ENCODE data around the gene BSPRY.

The BSPRY gene

DNA sequence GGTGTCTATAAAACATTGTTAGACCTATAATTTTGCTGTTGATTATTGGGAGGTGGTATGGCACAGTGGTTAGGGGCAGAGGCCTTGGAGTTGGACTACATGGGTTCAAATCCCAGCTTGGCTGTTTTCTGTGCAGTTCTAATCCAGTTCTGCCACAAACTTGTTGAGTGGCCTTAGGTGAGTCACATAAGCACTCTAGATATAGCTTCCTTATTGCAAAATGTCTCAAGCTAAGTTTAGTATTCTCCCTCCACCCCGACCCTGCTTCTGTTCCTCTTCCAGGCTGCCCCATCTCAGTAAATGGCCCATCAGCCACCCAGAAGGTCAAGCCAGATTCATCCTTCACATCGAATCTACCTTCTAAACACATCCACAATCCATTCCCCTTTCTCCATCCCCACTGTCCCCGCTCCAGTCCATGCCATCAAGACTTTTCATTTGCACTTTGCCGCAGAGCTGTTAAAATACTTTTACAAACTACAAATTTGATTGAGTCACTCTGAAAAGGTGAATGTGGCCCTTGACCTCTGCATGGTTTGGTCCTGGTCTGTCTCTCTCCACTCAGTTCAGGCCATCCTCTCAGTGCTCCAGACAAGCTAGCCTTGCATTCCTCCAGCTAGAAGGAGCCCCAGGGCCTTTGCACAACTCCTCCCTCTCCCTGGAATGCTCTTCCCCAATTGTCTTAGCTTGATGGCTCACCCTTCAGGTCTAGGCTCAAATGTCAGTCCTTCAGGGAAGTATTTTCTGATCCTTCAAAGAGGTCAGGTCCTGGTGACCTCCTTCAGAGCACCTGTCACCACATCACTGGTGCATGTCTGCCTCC lies 37.4 kb downstream of the BSPRY start:
- H3K9me2 ChIP-seq (replicated peaks; ENCODE audit: low read depth, low read length): no peaks in the 10 kb centered on the region

DNA sequence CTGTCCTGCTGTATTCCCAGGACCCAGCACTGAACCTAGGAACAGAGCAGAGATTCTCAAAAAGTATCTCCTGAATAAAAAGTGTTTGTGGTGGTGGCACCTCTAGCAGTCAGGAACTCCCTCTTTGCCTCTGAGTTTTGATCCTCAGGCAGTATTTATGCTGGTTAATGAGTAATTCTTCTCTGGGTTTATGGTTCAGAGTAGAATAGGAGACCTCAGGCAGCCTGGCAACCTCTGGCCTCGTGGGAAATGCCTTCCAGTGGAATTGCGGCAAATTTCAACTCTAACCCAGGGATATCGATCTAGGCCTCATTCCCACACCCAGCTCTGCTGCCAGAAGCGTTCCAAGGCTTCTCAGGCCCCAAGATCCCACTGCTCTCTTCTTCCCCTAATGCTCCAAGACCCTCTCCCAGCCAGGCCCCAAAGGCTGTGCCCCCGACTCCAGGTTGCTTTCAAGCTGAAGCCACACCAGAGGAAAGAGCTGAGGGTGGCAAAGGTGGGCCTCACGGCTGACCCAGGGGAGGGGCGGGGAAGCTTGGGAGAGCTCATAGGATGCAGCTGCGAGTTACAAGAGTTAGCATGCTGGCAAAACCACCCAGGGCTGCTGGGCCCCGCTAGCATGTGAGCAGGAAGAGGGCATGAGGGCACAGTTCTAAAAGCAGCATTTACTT lies 38.4 kb downstream of the BSPRY start:
- no peaks in the 10 kb centered on the region for H4K20me1 ChIP-seq (ENCODE audit: insufficient read depth, low read length, poor library complexity, severe bottlenecking)
- H3K79me2 ChIP-seq (ENCODE audit: insufficient read depth, low read length): no peaks in the 10 kb centered on the region
- H3K27me3 ChIP-seq (ENCODE audit: insufficient read depth, low read length, poor library complexity, severe bottlenecking): no peaks in the 10 kb centered on the region
- no peaks in the 10 kb centered on the region for H3K4me1 ChIP-seq (ENCODE audit: insufficient read depth, low read length, poor library complexity, severe bottlenecking)
- H3K9me3 ChIP-seq (ENCODE audit: insufficient read depth, low read depth, low read length): no peaks in the 10 kb centered on the region
- H2AFZ ChIP-seq (ENCODE audit: low read length): no peak overlapping the region
- peaks cover 28% of the 10 kb centered on the region; the same call in 1 of the 2 replicates for H3K36me3 ChIP-seq (ENCODE audit: insufficient read depth, low read length)
- no peaks in the 10 kb centered on the region for H3K9me2 ChIP-seq (replicated peaks; ENCODE audit: low read depth, low read length)
- H3K4me2 ChIP-seq (ENCODE audit: low read depth, low read length, poor library complexity, severe bottlenecking): no peak overlapping the region
- TF ChIP-seq, protein P1, sequence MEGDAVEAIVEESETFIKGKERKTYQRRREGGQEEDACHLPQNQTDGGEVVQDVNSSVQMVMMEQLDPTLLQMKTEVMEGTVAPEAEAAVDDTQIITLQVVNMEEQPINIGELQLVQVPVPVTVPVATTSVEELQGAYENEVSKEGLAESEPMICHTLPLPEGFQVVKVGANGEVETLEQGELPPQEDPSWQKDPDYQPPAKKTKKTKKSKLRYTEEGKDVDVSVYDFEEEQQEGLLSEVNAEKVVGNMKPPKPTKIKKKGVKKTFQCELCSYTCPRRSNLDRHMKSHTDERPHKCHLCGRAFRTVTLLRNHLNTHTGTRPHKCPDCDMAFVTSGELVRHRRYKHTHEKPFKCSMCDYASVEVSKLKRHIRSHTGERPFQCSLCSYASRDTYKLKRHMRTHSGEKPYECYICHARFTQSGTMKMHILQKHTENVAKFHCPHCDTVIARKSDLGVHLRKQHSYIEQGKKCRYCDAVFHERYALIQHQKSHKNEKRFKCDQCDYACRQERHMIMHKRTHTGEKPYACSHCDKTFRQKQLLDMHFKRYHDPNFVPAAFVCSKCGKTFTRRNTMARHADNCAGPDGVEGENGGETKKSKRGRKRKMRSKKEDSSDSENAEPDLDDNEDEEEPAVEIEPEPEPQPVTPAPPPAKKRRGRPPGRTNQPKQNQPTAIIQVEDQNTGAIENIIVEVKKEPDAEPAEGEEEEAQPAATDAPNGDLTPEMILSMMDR (conservative IDR thresholded peaks at IDR 0.05; ENCODE audit: low read length): no peak
- no peak for TF ChIP-seq EZH2phosphoT487 (IDR thresholded peaks at IDR 0.05; ENCODE audit: borderline replicate concordance)
- H3K4me3 ChIP-seq (ENCODE audit: low read length, poor library complexity, severe bottlenecking): no peak overlapping the region
- no peaks in the 10 kb centered on the region for H3F3A ChIP-seq (ENCODE audit: low read depth)
- no peak overlapping the region for H3K9ac ChIP-seq (ENCODE audit: low read depth, low read length, poor library complexity, severe bottlenecking)

More for the DNA sequence above, 37.4 kb downstream of the BSPRY start:
- TF ChIP-seq EZH2phosphoT487 (IDR thresholded peaks at IDR 0.05; ENCODE audit: borderline replicate concordance): no peak
- TF ChIP-seq, protein P1 (conservative IDR thresholded peaks at IDR 0.05; ENCODE audit: low read length): no peak
- H3K4me3 ChIP-seq (ENCODE audit: low read length, poor library complexity, severe bottlenecking): no peak overlapping the region
- H3K4me1 ChIP-seq (ENCODE audit: insufficient read depth, low read length, poor library complexity, severe bottlenecking): no peaks in the 10 kb centered on the region
- no peaks in the 10 kb centered on the region for H3K27me3 ChIP-seq (ENCODE audit: insufficient read depth, low read length, poor library complexity, severe bottlenecking)
- no peaks in the 10 kb centered on the region for H4K20me1 ChIP-seq (ENCODE audit: insufficient read depth, low read length, poor library complexity, severe bottlenecking)
- no peak overlapping the region for H3K4me2 ChIP-seq (ENCODE audit: low read depth, low read length, poor library complexity, severe bottlenecking)
- H3K9ac ChIP-seq (ENCODE audit: low read depth, low read length, poor library complexity, severe bottlenecking): no peak overlapping the region
- no peaks in the 10 kb centered on the region for H3K9me3 ChIP-seq (ENCODE audit: insufficient read depth, low read depth, low read length)
- H3K36me3 ChIP-seq (ENCODE audit: insufficient read depth, low read length): peaks cover 28% of the 10 kb centered on the region; the same call in 1 of the 2 replicates
- no peaks in the 10 kb centered on the region for H3F3A ChIP-seq (ENCODE audit: low read depth)
- H2AFZ ChIP-seq (ENCODE audit: low read length): no peak overlapping the region
- H3K79me2 ChIP-seq (ENCODE audit: insufficient read depth, low read length): no peaks in the 10 kb centered on the region

- Histone ChIP-seq H3K9me2 (replicated peaks; ENCODE audit: low read depth, low read length) (no peaks in the 10 kb centered on the region), H3K27me3 (ENCODE audit: insufficient read depth, low read length, poor library complexity, severe bottlenecking) (no peaks in the 10 kb centered on the region), H3F3A (ENCODE audit: low read depth) (no peaks in the 10 kb centered on the region), H2AFZ (ENCODE audit: low read length) (no peak overlapping the region), H3K36me3 (ENCODE audit: insufficient read depth, low read length) (peaks cover 28% of the 10 kb centered on the region; the same call in 1 of the 2 replicates), H3K4me1 (ENCODE audit: insufficient read depth, low read length, poor library complexity, severe bottlenecking) (no peaks in the 10 kb centered on the region), H3K4me3 (ENCODE audit: low read length, poor library complexity, severe bottlenecking) (no peak overlapping the region), H3K9me3 (ENCODE audit: insufficient read depth, low read depth, low read length) (no peaks in the 10 kb centered on the region), H3K9ac (ENCODE audit: low read depth, low read length, poor library complexity, severe bottlenecking) (no peak overlapping the region), H3K79me2 (ENCODE audit: insufficient read depth, low read length) (no peaks in the 10 kb centered on the region), H3K4me2 (ENCODE audit: low read depth, low read length, poor library complexity, severe bottlenecking) (no peak overlapping the region), H4K20me1 (ENCODE audit: insufficient read depth, low read length, poor library complexity, severe bottlenecking) (no peaks in the 10 kb centered on the region)
- TF ChIP-seq, protein P1 (conservative IDR thresholded peaks at IDR 0.05; ENCODE audit: low read length): no peak
- no peak for TF ChIP-seq EZH2phosphoT487 (IDR thresholded peaks at IDR 0.05; ENCODE audit: borderline replicate concordance)
Observed at GRCh38 chr9:113388833-113389232, 39.5 kb downstream of the BSPRY start.

Measured in Loucy (cell line).